OCI-LY1 (cell line): ENCODE measurements around the gene CHCHD1.

ENCODE experiments used
- H2AFZ ChIP-seq: fragments of 200-600 bp; sonication (generic), shearing (Covaris generic); 2 replicates; pipeline ENCODE4 v1.6.0; 2014; ENCODE audit warnings: antibody characterized with exemption, mild to moderate bottlenecking, low read length
- H3F3A ChIP-seq: fragments of 200-600 bp; sonication (generic), shearing (Covaris generic); 2 replicates; pipeline ENCODE4 v1.6.0; 2014; ENCODE audit warnings: mild to moderate bottlenecking, antibody characterized with exemption, low read length, moderate library complexity; ENCODE audit not compliant: insufficient read depth
- H3K27ac ChIP-seq: fragments of 200-600 bp; sonication (generic); 2 replicates; pipeline ENCODE4 v1.5.1; 2014; ENCODE audit warnings: low read length, mixed run types, mild to moderate bottlenecking, low read depth; ENCODE audit not compliant: poor library complexity, severe bottlenecking
- H3K27me3 ChIP-seq: fragments of 200-600 bp; sonication (generic); 2 replicates; pipeline ENCODE4 v1.6.0; 2014; ENCODE audit warnings: antibody characterized with exemption, mild to moderate bottlenecking, low read length, moderate library complexity; ENCODE audit not compliant: insufficient read depth
- H3K36me3 ChIP-seq: fragments of 200-600 bp; sonication (generic); 2 replicates; pipeline ENCODE4 v1.6.1; 2014; ENCODE audit warnings: mild to moderate bottlenecking, antibody characterized with exemption, low read length, moderate library complexity, mixed read lengths; ENCODE audit not compliant: insufficient read depth
- H3K4me1 ChIP-seq: fragments of 200-600 bp; sonication (generic); 2 replicates; pipeline ENCODE4 v1.5.1; 2014; ENCODE audit warnings: mild to moderate bottlenecking, low read length, moderate library complexity; ENCODE audit not compliant: insufficient read depth, severe bottlenecking
- H3K4me2 ChIP-seq: fragments of 200-600 bp; sonication (generic), shearing (Covaris generic); 2 replicates; pipeline ENCODE4 v1.6.1; 2014; ENCODE audit warnings: low read length
- H3K4me3 ChIP-seq: fragments of 200-600 bp; sonication (generic); 2 replicates; pipeline ENCODE4 v1.5.1; 2014; ENCODE audit warnings: low read length, low read depth, mild to moderate bottlenecking, mixed read lengths; ENCODE audit not compliant: poor library complexity, severe bottlenecking
- H3K79me2 ChIP-seq: fragments of 200-600 bp; shearing (Covaris generic); 2 replicates; pipeline ENCODE4 v1.6.1; 2016; ENCODE audit warnings: mixed run types, low read length, mixed read lengths; ENCODE audit not compliant: insufficient read depth
- H3K9ac ChIP-seq: fragments of 200-600 bp; sonication (generic), shearing (Covaris generic); 2 replicates; pipeline ENCODE4 v1.6.1; 2014; ENCODE audit warnings: mild to moderate bottlenecking, low read length, mixed read lengths
- H3K9me2 ChIP-seq: fragments of 200-600 bp; sonication (generic), shearing (Covaris generic); 2 replicates; pipeline ENCODE4 v1.6.1; 2014; ENCODE audit warnings: low read depth, mild to moderate bottlenecking, low read length, mixed read lengths
- H3K9me3 ChIP-seq: fragments of 200-600 bp; shearing (Covaris generic); 2 replicates; pipeline ENCODE4 v1.6.1; 2014; ENCODE audit warnings: low read length, mixed read lengths
- H4K20me1 ChIP-seq: fragments of 200-600 bp; sonication (generic), shearing (Covaris generic); 2 replicates; pipeline ENCODE4 v1.6.0; 2016; ENCODE audit warnings: mild to moderate bottlenecking, low read length; ENCODE audit not compliant: insufficient read depth
- CTCF ChIP-seq: fragments of 200-600 bp; sonication (generic), shearing (Covaris generic); IDR thresholded peaks from 2 replicates; pipeline ENCODE4 v1.5.1; 2017; ENCODE audit warnings: mild to moderate bottlenecking, antibody characterized with exemption, low read length, moderate library complexity, mixed read lengths
- EZH2 ChIP-seq: fragments of 200-600 bp; sonication (generic), shearing (Covaris generic); IDR thresholded peaks from 2 replicates; pipeline ENCODE4 v1.8.0; 2017; ENCODE audit warnings: borderline replicate concordance, mixed run types, mild to moderate bottlenecking, antibody characterized with exemption, low read length, moderate library complexity, mixed read lengths

Gene CHCHD1

GRCh38 chr10:73781879-73782748 is at the start of gene CHCHD1:
TSS of gene CHCHD1 (plus strand) at chr10:73782048. CDS start at chr10:73782076, 28 bp downstream.
- Histone ChIP-seq H3K4me3 (peak within 1 kb of the TSS; percentile 82), H3F3A (0 out of 2 replicates have a peak, but pooled peaks cover 4% of the 10 kb centered on the region), H3K9ac (peak within 1 kb of the TSS; percentile 79), H3K4me1 (peaks cover 54% of the 10 kb centered on the region), H3K4me2 (peak within 1 kb of the TSS; percentile 98), H3K36me3 (peaks cover 25% of the 10 kb centered on the region; the same call in 1 of the 2 replicates), H4K20me1 (no peaks in the 10 kb centered on the region), H3K79me2 (peaks cover 33% of the 10 kb centered on the region), H2AFZ (no peak within 1 kb of the TSS), H3K27ac (peak within 1 kb of the TSS; percentile 74), H3K27me3 (no peaks in the 10 kb centered on the region), H3K9me3 (no peaks in the 10 kb centered on the region), H3K9me2 (no peaks in the 10 kb centered on the region)
- TF ChIP-seq EZH2 = no peak
- no peak for TF ChIP-seq CTCF

- peaks cover 19% of the 10 kb centered on the region for H3K36me3 ChIP-seq
- peaks cover 12% of the 10 kb centered on the region; the same call in 1 of the 2 replicates for H3K79me2 ChIP-seq
- no peak for TF ChIP-seq CTCF
- no peak for TF ChIP-seq EZH2
- no peak overlapping the region for H3K27ac ChIP-seq
- H2AFZ ChIP-seq = no peak overlapping the region
- no peak overlapping the region for H3K4me2 ChIP-seq
- H3K9ac ChIP-seq = no peak overlapping the region
- H3K9me2 ChIP-seq = no peaks in the 10 kb centered on the region
- H3F3A ChIP-seq = no peaks in the 10 kb centered on the region
- no peaks in the 10 kb centered on the region for H3K27me3 ChIP-seq
- H3K9me3 ChIP-seq = no peaks in the 10 kb centered on the region
- no peak overlapping the region for H3K4me3 ChIP-seq
- no peaks in the 10 kb centered on the region for H4K20me1 ChIP-seq
- peaks cover 18% of the 10 kb centered on the region for H3K4me1 ChIP-seq
Observed at GRCh38 chr10:73732426-73732825, 49.4 kb upstream of the CHCHD1 start.

DNA sequence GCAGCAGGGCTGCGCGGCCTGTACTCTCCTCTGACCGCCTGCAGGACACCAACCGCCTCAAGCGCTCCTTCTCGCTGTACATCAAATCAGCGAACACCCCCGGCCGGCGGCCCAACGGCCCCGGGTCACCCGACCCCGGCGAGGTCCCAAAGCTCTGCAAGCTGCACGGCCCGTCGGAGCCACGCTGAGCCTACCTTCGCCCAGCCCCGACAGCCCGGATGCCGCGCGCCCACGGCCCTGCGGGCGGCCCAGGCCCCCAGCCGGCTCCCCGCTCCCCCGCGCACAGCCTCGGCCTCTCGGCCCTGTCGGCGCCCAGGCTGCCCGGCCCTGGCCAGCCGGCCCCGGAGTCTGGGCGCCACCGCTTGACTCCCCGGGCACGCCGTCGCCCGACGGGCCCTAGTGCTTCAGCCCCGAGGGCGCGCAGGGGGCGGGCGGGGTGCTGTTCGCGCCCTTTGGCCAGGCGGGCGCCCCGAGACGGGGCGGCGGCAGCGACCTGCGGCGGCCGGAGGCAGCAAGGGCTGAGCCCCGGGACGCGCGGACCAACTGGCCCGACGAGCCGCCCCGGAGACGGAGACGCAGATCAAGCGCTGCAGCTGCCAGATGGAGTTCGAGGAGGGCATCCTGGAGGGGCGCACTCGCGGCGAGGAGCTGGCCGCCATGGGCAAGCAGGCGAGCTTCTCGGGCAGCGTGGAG is 48.8 kb upstream of the CHCHD1 start:
- H3K36me3 ChIP-seq = peaks cover 19% of the 10 kb centered on the region

More for the DNA sequence above, 48.8 kb upstream of the CHCHD1 start:
- H4K20me1 ChIP-seq = no peaks in the 10 kb centered on the region
- TF ChIP-seq EZH2 = no peak
- TF ChIP-seq CTCF = no peak
- H3K27me3 ChIP-seq = no peaks in the 10 kb centered on the region
- no peaks in the 10 kb centered on the region for H3K9me2 ChIP-seq
- peaks cover 18% of the 10 kb centered on the region for H3K4me1 ChIP-seq
- H3K79me2 ChIP-seq = peaks cover 12% of the 10 kb centered on the region; the same call in 1 of the 2 replicates
- H3K9ac ChIP-seq = no peak overlapping the region
- H3K4me2 ChIP-seq = no peak overlapping the region
- no peaks in the 10 kb centered on the region for H3F3A ChIP-seq
- H2AFZ ChIP-seq = no peak overlapping the region
- no peaks in the 10 kb centered on the region for H3K9me3 ChIP-seq
- H3K27ac ChIP-seq = no peak overlapping the region
- H3K4me3 ChIP-seq = no peak overlapping the region
